Activated CD4-positive, alpha-beta memory T cell treated with anti-CD3 and anti-CD28 coated beads, Interleukin-2, amount 10 ng/mL, durations not matched to agents 7 days and 5 days (primary cell): ENCODE measurements around the gene CHRNB1. TPM values are rescaled to one million over a fixed set of nuclear protein-coding genes. Genes with fewer than 3 reads are reported as not detected.

Source experiments
- CTCF ChIA-PET: fragments of 350-600 bp; sonication (Branson Sonifier 250); formaldehyde crosslinking; loops from one replicate; lab custom pipeline; 2021; ENCODE audit warnings: antibody characterized with exemption, inconsistent platforms; lab: Charles Lee
- POLR2A ChIA-PET: fragments of 350-600 bp; sonication (Branson Sonifier 250); formaldehyde crosslinking; loops from one replicate; lab custom pipeline; 2021; ENCODE audit warnings: antibody characterized with exemption; lab: Charles Lee
- DNase-seq: peaks from one replicate; pipeline ENCODE4 v3.0.0-alpha.2; 2020
- H3K27ac Mint-ChIP-seq: one replicate; pipeline ENCODE4 v1.8.0; 2021; ENCODE audit warnings: mild to moderate bottlenecking, mixed read lengths
- H3K27me3 Mint-ChIP-seq: one replicate; pipeline ENCODE4 v1.8.0; 2021; ENCODE audit warnings: mixed read lengths
- H3K36me3 Mint-ChIP-seq: one replicate; pipeline ENCODE4 v1.8.0; 2021; ENCODE audit warnings: low read depth, mixed read lengths
- H3K4me1 Mint-ChIP-seq: one replicate; pipeline ENCODE4 v1.8.0; 2021; ENCODE audit warnings: mixed read lengths
- H3K4me3 Mint-ChIP-seq: one replicate; pipeline ENCODE4 v1.8.0; 2021; ENCODE audit warnings: mild to moderate bottlenecking, mixed read lengths
- H3K9me3 Mint-ChIP-seq: one replicate; pipeline ENCODE4 v1.8.0; 2021; ENCODE audit warnings: mixed read lengths
- total RNA-seq, 2 experiments: library from RNA; stranded (reverse); gene quantifications; one replicate each; pipeline ENCODE4 v1.2.3, GENCODE V29; 2021

The CHRNB1 gene
- total RNA-seq, 2 experiments from 2014 or later, result 13.0 to 14.6 TPM

DNA sequence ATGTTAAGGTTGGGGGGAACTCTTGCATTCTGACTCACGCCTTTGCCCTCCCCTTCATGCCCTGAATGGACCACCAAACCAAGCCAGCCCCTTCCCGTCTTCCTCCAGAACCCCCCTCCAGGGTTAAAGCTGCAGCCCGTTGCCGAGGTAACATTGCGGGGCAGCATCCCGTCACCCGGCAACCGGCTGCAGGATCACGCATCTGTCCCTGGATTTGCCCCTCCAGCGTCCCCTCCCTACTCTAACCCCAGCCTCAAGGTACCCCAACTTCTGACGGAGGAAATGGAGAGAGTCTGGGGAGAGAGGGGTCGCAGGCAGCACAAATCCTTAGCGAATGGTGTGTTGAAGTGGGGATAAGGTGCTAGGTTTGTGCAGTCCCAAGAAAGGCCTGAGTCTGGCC, 37.8 kb upstream of the CHRNB1 start:
- Mint-ChIP-seq H3K4me1 (peaks cover 21% of the 10 kb centered on the region), H3K36me3 (no peaks in the 10 kb centered on the region), H3K9me3 (no peaks in the 10 kb centered on the region), H3K4me3 (no peak overlapping the region), H3K27me3 (peaks cover 19% of the 10 kb centered on the region), H3K27ac (no peak overlapping the region)
- DNase-seq, result no peak
- ChIA-PET POLR2A (no interaction called here), CTCF (interaction anchor here (1.7 kb wide), 1 partner anchor 30 kb away, joined by 4 read pairs; no protein-coding TSS in a partner anchor)

DNA sequence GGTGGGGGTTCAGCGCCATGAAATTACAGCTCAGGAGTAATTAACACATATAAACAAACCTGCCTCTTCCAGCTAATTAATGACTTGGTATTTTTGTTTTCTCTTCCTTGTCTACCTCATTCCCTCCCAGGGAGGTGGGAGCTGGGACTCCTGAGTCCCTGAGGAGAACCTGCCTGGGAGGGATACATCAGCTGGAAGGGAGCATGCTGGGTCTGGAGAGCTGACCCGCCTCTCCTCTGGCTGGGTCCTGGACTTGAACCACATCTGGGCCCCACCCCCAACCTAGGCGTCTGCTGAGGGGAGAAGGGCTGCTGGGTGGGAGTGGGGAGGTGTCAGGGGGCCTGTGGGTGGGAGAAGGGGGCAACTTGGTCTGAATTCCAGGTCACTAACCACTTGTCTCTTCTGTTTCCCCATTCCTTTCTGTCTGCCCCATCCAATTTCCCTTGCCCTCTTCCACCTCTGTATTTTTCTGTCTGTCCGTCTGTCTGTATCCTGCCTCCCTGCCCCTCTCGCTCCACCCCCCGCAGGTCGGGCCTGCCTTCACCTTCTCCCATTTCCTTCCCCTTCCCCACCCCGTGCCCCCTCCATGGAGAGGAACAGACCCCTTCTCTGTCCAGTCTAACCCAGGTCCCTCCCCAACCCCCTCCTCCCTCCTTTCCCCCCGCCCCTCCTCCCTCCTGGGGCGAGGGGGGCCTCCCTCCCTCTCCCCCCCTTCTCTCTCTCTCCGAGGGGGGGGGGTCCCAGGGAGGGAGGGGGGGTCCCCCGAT, 37.2 kb upstream of the CHRNB1 start, which contains the start of gene NLGN2:
NLGN2 (plus strand) TSS at position 361 of the 767 bp plus-strand sequence. CDS start 411 bp downstream, outside the sequence.
- no peak for DNase-seq
- CTCF ChIA-PET, result interaction anchor here (1.7 kb wide), 1 partner anchor 29 kb away, joined by 4 read pairs; no protein-coding TSS in a partner anchor
- H3K27ac Mint-ChIP-seq, result no peak within 1 kb of the TSS
- H3K27me3 Mint-ChIP-seq, result peaks cover 19% of the 10 kb centered on the region
- no peaks in the 10 kb centered on the region for H3K36me3 Mint-ChIP-seq
- no peak within 1 kb of the TSS for H3K4me3 Mint-ChIP-seq
- H3K9me3 Mint-ChIP-seq, result no peaks in the 10 kb centered on the region
- POLR2A ChIA-PET, result no interaction called here
- H3K4me1 Mint-ChIP-seq, result peaks cover 21% of the 10 kb centered on the region

DNA sequence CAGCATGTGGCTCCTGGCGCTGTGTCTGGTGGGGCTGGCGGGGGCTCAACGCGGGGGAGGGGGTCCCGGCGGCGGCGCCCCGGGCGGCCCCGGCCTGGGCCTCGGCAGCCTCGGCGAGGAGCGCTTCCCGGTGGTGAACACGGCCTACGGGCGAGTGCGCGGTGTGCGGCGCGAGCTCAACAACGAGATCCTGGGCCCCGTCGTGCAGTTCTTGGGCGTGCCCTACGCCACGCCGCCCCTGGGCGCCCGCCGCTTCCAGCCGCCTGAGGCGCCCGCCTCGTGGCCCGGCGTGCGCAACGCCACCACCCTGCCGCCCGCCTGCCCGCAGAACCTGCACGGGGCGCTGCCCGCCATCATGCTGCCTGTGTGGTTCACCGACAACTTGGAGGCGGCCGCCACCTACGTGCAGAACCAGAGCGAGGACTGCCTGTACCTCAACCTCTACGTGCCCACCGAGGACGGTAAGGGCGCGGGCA, 36.6 kb upstream of the CHRNB1 start:
- POLR2A ChIA-PET, result no interaction called here
- Mint-ChIP-seq H3K9me3 (no peaks in the 10 kb centered on the region), H3K4me1 (peaks cover 15% of the 10 kb centered on the region), H3K4me3 (no peak overlapping the region), H3K27ac (no peak overlapping the region), H3K36me3 (no peaks in the 10 kb centered on the region), H3K27me3 (peaks cover 19% of the 10 kb centered on the region)
- DNase-seq, result peak; percentile 38
- CTCF ChIA-PET, result interaction anchor here (0.6 to 1.7 kb wide), 2 partner anchors 26 to 28 kb away, joined by 4 read pairs; no protein-coding TSS in a partner anchor

DNA sequence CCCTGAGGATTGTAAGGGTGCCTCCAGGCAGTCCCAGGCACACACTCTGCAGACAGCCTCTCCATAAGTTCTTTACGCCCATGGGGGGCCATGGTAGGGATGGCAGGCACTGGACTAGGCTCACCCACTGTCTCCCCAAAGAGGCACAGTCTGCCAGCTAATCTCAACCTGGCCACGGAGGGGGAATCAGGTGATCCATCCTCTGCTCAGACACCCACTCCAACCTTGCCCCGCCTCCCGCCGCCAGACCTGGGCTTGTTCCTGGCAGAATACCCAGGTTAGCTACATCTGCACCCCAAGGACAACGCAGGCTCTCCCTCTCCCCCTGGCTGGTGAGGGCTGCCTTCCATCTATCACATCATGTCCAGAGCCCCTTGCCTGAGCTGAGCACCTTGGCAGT, 36.0 kb upstream of the CHRNB1 start:
- ChIA-PET POLR2A (no interaction called here), CTCF (interaction anchor here (0.6 kb wide), 1 partner anchor 27 kb away, joined by 4 read pairs; no protein-coding TSS in a partner anchor)
- peaks cover 19% of the 10 kb centered on the region for H3K27me3 Mint-ChIP-seq
- H3K4me3 Mint-ChIP-seq, result no peak overlapping the region
- no peak for DNase-seq
- H3K9me3 Mint-ChIP-seq, result no peaks in the 10 kb centered on the region
- no peaks in the 10 kb centered on the region for H3K36me3 Mint-ChIP-seq
- peaks cover 14% of the 10 kb centered on the region for H3K4me1 Mint-ChIP-seq
- H3K27ac Mint-ChIP-seq, result no peak overlapping the region

DNA sequence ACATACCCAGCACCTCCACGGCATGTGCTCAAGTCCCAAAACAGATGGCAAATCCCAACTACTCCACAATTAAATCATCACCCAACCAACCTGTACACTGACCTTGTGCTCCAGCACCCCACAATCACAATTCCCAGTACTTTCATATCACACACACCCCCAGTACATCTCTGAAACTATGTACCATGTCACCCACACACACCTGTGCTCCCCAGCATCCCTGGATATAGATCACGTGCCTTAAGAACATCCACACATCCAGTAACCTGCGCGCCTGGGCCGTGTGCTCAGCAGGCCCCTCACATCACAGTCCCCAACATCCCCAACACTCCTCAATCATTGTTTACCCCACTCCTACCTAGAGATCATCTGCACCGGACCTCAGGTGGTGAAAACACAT, 35.1 kb upstream of the CHRNB1 start:
- no peak for DNase-seq
- no peak overlapping the region for H3K27ac Mint-ChIP-seq
- POLR2A ChIA-PET, result interaction anchor here (0.9 kb wide), 1 partner anchor 15 kb away, joined by 4 read pairs; the partner anchor contains the start of gene SPEM2
- H3K9me3 Mint-ChIP-seq, result no peaks in the 10 kb centered on the region
- H3K4me3 Mint-ChIP-seq, result no peak overlapping the region
- no peaks in the 10 kb centered on the region for H3K36me3 Mint-ChIP-seq
- CTCF ChIA-PET, result no interaction called here
- peaks cover 14% of the 10 kb centered on the region for H3K4me1 Mint-ChIP-seq
- H3K27me3 Mint-ChIP-seq, result peaks cover 19% of the 10 kb centered on the region

DNA sequence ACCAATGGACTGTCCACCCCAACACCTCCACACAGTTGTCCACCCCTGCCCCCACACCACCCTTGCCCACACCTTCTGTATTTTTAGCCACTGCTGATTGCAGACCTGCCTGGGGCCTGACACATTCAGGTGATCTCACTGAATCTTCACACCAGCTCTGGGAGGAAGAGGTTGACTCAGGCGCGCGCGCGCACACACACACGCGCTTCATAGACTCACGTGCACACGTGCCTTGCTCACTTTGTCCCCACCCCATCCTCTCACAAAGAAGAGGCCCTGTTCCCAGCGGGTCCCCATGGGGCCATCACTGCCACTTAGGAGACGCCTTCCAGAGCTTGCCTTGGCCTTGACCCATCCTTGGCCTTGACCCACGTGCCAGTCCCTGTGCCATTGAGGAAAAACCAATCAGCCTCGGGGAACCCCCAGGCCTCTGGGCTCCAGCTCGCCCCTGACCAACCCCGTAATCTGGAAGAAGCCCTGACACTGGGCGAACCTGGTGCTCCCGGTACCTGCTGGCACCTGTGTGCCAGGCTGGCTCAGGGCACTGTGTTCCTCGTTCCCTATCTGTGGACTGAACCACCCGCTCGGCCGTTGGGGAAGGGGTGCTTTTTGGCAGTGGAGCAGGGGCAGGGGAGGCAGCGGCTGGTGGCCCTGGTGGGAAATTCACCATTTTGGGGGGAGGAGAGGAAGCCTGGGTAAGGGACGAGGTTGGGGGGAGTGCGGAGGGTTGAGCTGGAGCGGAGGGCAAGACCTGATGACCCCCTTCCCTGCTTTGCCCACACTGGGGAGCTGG, 34.0 kb upstream of the CHRNB1 start:
- ChIA-PET POLR2A (interaction anchor here (1.1 kb wide), 1 partner anchor 13 kb away, joined by 3 read pairs; no protein-coding TSS in a partner anchor), CTCF (no interaction called here)
- no peak for DNase-seq
- H3K36me3 Mint-ChIP-seq, result no peaks in the 10 kb centered on the region
- no peak overlapping the region for H3K27ac Mint-ChIP-seq
- H3K4me1 Mint-ChIP-seq, result peaks cover 10% of the 10 kb centered on the region
- H3K9me3 Mint-ChIP-seq, result no peaks in the 10 kb centered on the region
- H3K4me3 Mint-ChIP-seq, result no peak overlapping the region
- peaks cover 14% of the 10 kb centered on the region for H3K27me3 Mint-ChIP-seq

DNA sequence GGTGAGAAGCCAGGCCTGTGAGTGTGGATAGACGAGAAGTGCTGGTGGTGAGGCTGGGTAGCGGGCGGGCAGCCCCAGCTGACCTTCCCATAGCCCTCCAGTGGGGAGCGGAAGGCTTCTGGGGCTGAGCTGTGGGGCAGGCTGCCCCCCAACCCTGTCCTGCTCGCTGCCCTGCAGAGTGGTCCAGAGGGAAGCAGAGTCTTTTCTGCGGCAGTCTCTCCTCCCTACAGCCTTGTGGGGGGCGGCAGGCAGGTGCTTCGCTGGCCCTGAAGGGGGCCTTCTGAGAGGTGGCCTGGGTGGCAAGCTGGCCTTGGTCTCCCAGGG, 33.5 kb upstream of the CHRNB1 start:
- no peak overlapping the region for H3K27ac Mint-ChIP-seq
- peaks cover 9% of the 10 kb centered on the region for H3K4me1 Mint-ChIP-seq
- no peaks in the 10 kb centered on the region for H3K36me3 Mint-ChIP-seq
- ChIA-PET CTCF (no interaction called here), POLR2A (interaction anchor here (1.1 kb wide), 1 partner anchor 13 kb away, joined by 3 read pairs; no protein-coding TSS in a partner anchor)
- no peaks in the 10 kb centered on the region for H3K9me3 Mint-ChIP-seq
- DNase-seq, result no peak
- H3K4me3 Mint-ChIP-seq, result no peak overlapping the region
- peaks cover 9% of the 10 kb centered on the region for H3K27me3 Mint-ChIP-seq

DNA sequence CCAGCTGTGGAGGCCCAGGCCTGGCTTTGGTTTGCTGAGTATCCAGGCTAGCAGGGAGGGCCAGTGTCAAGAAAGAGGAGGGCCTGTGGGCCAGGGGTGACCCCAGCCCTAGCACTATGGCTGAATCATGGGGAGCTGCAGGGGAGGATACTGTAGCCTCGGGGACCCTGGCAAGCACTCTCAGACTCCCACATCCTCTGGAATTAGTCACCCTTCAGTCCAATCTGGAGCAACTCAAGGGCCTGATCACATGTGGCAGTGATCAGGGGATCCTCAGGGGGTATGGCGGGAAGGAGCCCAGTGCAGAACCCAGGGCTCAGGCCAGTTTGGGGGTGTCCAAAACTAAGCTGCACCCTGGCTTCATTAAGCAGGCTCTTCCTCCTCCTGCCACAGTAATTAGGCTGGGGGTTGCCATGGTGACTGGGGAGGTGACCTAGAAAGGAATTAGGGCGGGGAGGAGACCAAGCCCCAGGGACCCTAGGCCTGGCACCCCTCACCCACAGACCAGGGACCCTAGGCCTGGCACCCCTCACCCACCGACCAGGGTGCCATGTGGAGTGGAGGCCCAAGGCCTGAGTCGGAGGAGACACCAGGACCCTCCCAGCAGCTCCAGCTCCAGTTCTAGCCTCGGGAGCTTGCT, 31.4 kb upstream of the CHRNB1 start:
- DNase-seq, result no peak
- Mint-ChIP-seq H3K9me3 (no peaks in the 10 kb centered on the region), H3K27ac (no peak overlapping the region), H3K4me3 (no peak overlapping the region), H3K4me1 (peaks cover 4% of the 10 kb centered on the region), H3K36me3 (no peaks in the 10 kb centered on the region), H3K27me3 (peaks cover 5% of the 10 kb centered on the region)
- POLR2A ChIA-PET, result interaction anchor here (0.6 to 0.8 kb wide), 2 partner anchors 9 to 22 kb away, joined by 3 read pairs; partner anchors contain the start of gene TMEM256
- CTCF ChIA-PET, result interaction anchor here (1.0 to 1.2 kb wide), 2 partner anchors 10 to 22 kb away, joined by 3 read pairs; partner anchors contain the start of genes TMEM102 and TMEM256

DNA sequence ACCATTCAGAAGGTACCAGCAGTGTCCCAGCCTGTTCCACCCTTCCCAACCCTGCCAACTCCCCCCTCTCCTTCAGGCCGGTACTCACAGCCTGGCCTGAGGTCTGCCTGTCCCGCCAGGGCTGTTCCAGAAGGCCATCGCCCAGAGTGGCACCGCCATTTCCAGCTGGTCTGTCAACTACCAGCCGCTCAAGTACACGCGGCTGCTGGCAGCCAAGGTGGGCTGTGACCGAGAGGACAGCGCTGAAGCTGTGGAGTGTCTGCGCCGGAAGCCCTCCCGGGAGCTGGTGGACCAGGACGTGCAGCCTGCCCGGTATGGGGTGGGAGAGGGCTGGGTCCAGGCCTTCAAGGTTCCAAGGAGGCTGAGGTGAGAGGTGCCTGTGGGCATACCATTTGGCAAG, 30.0 kb upstream of the CHRNB1 start:
- Mint-ChIP-seq H3K27ac (no peak overlapping the region), H3K27me3 (no peaks in the 10 kb centered on the region), H3K4me3 (no peak overlapping the region), H3K4me1 (no peaks in the 10 kb centered on the region), H3K9me3 (no peaks in the 10 kb centered on the region), H3K36me3 (no peaks in the 10 kb centered on the region)
- CTCF ChIA-PET, result interaction anchor here (1.8 kb wide), 1 partner anchor 59 kb away, joined by 4 read pairs; no protein-coding TSS in a partner anchor
- POLR2A ChIA-PET, result no interaction called here
- no peak for DNase-seq

DNA sequence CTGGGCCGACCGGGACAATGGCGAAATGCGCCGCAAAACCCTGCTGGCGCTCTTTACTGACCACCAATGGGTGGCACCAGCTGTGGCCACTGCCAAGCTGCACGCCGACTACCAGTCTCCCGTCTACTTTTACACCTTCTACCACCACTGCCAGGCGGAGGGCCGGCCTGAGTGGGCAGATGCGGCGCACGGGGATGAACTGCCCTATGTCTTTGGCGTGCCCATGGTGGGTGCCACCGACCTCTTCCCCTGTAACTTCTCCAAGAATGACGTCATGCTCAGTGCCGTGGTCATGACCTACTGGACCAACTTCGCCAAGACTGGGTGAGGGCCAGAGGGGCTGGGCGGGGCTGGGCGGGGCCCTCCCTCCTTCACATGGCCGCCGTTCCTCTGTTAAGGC, 29.1 kb upstream of the CHRNB1 start:
- Mint-ChIP-seq H3K4me3 (no peak overlapping the region), H3K4me1 (no peaks in the 10 kb centered on the region), H3K9me3 (no peaks in the 10 kb centered on the region), H3K36me3 (no peaks in the 10 kb centered on the region), H3K27ac (no peak overlapping the region), H3K27me3 (no peaks in the 10 kb centered on the region)
- POLR2A ChIA-PET, result no interaction called here
- CTCF ChIA-PET, result interaction anchor here (1.8 kb wide), 1 partner anchor 60 kb away, joined by 4 read pairs; no protein-coding TSS in a partner anchor
- DNase-seq, result no peak

DNA sequence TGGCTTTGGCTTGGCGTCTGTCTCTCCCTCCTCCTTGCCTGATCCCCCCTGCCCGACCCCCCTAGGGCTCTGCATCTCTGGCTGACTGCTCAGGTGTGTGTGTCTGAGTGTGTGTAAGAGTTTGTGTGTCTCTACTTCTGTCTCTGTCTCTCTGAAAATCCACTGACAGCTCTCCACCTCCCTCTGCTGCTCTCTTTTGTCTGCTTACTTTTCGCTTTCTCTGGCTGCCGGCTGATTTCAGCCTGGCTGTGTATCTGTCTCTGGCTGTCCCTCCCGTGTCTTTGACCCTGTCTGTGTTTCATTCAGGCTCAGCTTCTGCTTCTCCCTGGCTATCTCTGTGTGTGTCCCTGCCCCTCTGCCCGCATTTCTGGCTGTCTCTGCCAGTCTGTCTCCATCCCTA, 28.5 kb upstream of the CHRNB1 start:
- CTCF ChIA-PET, result interaction anchor here (1.4 kb wide), 1 partner anchor 61 kb away, joined by 3 read pairs; no protein-coding TSS in a partner anchor
- POLR2A ChIA-PET, result no interaction called here

DNA sequence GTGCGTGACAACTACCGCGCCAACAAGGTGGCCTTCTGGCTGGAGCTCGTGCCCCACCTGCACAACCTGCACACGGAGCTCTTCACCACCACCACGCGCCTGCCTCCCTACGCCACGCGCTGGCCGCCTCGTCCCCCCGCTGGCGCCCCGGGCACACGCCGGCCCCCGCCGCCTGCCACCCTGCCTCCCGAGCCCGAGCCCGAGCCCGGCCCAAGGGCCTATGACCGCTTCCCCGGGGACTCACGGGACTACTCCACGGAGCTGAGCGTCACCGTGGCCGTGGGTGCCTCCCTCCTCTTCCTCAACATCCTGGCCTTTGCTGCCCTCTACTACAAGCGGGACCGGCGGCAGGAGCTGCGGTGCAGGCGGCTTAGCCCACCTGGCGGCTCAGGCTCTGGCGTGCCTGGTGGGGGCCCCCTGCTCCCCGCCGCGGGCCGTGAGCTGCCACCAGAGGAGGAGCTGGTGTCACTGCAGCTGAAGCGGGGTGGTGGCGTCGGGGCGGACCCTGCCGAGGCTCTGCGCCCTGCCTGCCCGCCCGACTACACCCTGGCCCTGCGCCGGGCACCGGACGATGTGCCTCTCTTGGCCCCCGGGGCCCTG, 27.7 kb upstream of the CHRNB1 start:
- ChIA-PET POLR2A (no interaction called here), CTCF (interaction anchor here (1.4 kb wide), 1 partner anchor 62 kb away, joined by 3 read pairs; no protein-coding TSS in a partner anchor)
- DNase-seq, result no peak
- H3K36me3 Mint-ChIP-seq, result no peaks in the 10 kb centered on the region
- H3K27me3 Mint-ChIP-seq, result no peaks in the 10 kb centered on the region
- H3K9me3 Mint-ChIP-seq, result no peaks in the 10 kb centered on the region
- H3K27ac Mint-ChIP-seq, result no peak overlapping the region
- H3K4me3 Mint-ChIP-seq, result no peak overlapping the region
- H3K4me1 Mint-ChIP-seq, result no peaks in the 10 kb centered on the region

More for the DNA sequence above, 28.5 kb upstream of the CHRNB1 start:
- Mint-ChIP-seq H3K36me3 (no peaks in the 10 kb centered on the region), H3K9me3 (no peaks in the 10 kb centered on the region), H3K27me3 (no peaks in the 10 kb centered on the region), H3K4me3 (no peak overlapping the region), H3K4me1 (no peaks in the 10 kb centered on the region), H3K27ac (no peak overlapping the region)
- no peak for DNase-seq
